ENCODE measurements around the gene PITPNM3. TPM values are rescaled to one million over a fixed set of nuclear protein-coding genes. Genes with fewer than 3 reads are reported as not detected.

The PITPNM3 gene
- total RNA-seq, 1 donor from 2014 or later = 1.3 TPM

DNA sequence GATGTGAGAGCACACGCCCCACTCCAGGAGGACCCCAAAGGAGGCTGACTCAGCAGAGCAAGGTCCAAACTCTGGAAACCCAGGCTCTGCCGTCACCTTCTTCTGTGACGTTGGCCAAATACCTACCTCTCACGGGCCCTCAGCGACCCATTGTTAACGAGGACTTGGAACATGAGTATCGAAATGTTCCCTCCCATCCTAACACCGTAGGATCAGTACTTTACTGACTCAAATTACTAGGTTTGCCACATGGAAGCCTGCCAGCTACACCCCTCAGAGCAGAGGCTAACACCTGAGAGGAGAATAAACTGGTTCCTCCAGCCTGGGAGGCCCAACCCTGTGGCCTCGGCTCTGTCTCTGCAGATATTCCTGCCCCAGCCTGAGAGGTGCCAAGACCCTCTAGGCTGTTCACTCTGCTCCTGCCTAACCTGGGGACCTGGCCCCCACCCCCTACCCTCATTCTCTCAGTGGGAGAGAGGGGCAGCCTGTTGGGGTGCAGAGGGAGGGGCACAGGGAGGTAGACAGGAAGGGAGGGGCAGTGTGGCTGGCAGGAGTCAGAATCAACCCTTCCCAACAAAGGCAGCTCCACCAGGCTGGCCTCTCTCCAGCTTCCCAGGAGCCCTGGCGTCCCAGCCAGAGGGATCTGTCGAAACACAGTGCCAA lies 4.4 kb downstream of the PITPNM3 start:
- no peak for DNase-seq (ENCODE audit: low read depth)
- H3K4me3 ChIP-seq (ENCODE audit: low read depth, low read length) = no peak overlapping the region
- TF ChIP-seq, protein P1, sequence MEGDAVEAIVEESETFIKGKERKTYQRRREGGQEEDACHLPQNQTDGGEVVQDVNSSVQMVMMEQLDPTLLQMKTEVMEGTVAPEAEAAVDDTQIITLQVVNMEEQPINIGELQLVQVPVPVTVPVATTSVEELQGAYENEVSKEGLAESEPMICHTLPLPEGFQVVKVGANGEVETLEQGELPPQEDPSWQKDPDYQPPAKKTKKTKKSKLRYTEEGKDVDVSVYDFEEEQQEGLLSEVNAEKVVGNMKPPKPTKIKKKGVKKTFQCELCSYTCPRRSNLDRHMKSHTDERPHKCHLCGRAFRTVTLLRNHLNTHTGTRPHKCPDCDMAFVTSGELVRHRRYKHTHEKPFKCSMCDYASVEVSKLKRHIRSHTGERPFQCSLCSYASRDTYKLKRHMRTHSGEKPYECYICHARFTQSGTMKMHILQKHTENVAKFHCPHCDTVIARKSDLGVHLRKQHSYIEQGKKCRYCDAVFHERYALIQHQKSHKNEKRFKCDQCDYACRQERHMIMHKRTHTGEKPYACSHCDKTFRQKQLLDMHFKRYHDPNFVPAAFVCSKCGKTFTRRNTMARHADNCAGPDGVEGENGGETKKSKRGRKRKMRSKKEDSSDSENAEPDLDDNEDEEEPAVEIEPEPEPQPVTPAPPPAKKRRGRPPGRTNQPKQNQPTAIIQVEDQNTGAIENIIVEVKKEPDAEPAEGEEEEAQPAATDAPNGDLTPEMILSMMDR (conservative IDR thresholded peaks at IDR 0.05; ENCODE audit: low read depth, low read length) = no peak

DNA sequence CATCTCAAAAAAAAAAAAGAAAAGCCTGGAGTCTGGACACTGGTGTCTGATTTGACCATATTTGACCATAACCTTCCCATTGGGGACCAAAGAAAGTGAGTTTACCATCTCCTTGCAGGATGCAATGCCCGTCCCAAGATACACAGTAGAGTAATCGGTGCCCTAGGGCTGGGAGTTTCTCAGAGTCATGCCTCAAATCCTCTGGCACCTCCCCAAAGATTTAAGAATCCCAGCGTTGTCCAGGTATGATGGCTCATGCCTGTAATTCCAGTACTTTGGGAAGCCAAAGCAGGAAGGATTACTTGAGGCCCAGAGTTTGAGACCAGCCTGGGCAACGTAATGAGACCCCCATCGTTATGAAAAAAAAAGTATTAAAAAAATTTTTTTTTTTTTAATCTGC lies 5.0 kb downstream of the PITPNM3 start:
- DNase-seq (ENCODE audit: low read depth) = no peak
- no peak overlapping the region for H3K4me3 ChIP-seq (ENCODE audit: low read depth, low read length)
- TF ChIP-seq, protein P1 (conservative IDR thresholded peaks at IDR 0.05; ENCODE audit: low read depth, low read length) = no peak

DNA sequence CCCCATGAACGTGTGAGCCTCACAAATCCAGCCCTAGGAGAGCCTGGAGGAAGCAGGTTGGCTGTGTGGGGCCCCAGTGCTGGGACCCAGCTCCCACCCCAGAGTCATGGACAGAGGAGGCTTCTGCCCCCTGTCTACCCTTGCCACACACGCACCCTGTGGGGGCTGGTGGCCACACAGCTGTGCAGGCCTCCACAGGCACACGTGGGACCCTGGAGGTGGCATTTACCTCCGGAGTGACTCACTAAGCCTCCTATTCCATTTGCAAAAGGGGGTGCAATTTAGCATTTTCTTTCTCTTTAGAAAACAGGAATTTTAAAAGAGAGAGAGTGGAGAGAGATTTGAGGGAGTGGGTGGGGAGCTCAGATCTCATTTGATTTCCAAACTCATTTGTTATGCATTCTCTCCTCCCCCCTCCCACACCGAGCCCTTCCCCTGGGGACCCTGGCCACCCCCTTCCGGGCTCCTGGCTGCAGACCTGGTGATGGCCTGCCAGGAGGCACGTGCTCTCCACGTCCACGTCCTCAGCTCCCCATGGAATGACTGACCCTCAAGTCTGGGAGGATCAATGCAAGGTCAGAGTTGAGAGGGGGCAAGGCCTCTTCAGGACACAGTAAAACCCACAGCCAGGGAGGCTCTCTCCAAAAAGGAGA lies 6.8 kb downstream of the PITPNM3 start:
- H3K4me3 ChIP-seq (ENCODE audit: low read depth, low read length) = no peak overlapping the region
- DNase-seq (ENCODE audit: low read depth) = no peak
- TF ChIP-seq, protein P1 (conservative IDR thresholded peaks at IDR 0.05; ENCODE audit: low read depth, low read length) = no peak

DNA sequence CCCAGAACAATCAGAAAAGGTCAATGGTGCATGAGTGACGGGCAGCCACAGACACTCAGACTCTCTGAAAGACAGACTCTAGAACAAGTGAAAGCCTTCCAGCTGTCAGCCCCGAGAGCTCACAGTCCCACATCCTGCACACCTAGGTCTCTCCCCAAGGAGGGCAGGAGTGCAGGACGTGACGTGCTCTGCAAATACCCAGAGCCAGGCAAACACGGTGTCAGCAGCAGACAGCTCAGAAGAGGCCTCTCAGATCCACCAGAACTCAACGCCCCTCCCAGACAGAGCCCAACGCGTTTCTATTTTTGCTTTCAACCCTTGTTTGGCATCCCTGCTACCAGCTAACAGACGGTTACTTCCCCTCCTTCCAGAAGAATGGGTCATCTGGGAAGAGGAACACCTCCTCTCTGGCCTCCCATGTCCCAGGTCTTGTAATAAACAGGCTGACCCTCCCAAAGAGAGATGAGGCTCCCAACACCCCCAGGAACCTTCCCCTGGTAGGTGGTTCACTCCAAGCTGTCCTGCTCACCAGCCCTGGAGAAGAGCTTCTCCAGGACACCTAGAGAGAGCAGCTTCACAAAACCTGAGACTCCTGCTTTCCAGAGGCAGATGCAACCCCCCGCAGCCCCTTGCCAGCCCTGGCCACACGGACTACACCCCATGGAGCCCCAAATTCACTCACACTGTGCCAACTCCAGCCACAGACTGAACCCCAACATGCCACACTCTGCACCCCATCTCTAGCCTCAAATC lies 7.6 kb downstream of the PITPNM3 start:
- H3K4me3 ChIP-seq (ENCODE audit: low read depth, low read length) = no peak overlapping the region
- TF ChIP-seq, protein P1 (conservative IDR thresholded peaks at IDR 0.05; ENCODE audit: low read depth, low read length) = no peak
- DNase-seq (ENCODE audit: low read depth) = no peak

DNA sequence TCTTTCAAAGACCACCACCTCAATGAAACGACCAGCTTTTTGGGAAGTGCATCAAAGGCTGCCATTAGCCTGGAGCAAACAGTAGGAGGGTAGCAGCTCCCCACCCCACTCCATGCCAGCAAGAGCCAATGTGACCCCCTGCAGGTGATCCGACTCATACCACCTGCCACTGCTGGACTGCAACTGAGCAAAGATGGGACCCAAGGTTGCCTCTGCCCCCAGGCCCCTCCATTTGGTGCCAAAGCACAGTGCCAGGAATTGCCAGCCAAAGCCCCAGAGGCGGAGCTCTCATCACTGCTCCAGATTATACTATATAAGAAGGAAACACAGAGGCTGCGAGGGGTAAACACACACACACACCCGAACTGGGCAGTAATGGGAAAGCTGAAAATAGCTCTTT lies 8.3 kb downstream of the PITPNM3 start:
- H3K4me3 ChIP-seq (ENCODE audit: low read depth, low read length) = no peak overlapping the region
- DNase-seq (ENCODE audit: low read depth) = no peak
- TF ChIP-seq, protein P1 (conservative IDR thresholded peaks at IDR 0.05; ENCODE audit: low read depth, low read length) = no peak

DNA sequence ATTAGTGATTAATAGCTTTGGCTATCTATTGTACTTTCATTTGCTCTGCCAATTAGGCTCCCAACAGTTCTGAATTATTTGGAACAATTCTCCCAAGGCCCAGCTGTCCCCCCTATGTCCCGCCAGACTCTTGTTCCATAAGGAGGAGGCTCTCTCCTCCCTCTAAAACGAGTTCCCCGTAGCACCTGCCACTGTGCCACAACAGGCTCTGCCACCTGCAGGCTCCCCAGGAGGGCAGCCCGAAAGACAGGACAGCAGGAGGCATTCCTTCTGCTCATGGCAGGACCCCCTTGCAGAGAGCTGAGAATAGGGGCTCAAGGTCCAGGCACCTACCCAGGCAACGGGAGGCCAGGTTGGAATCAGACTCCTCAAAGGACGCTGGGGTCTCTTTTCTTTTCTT lies 9.0 kb downstream of the PITPNM3 start:
- no peak for DNase-seq (ENCODE audit: low read depth)
- TF ChIP-seq, protein P1 (conservative IDR thresholded peaks at IDR 0.05; ENCODE audit: low read depth, low read length) = no peak
- H3K4me3 ChIP-seq (ENCODE audit: low read depth, low read length) = no peak overlapping the region
